Panc1 (cell line): ENCODE results near the gene RASGEF1C.

Experiments
- POLR2AphosphoS5 ChIP-seq: IDR thresholded peaks from 2 replicates; pipeline ENCODE4 v1.6.1; 2012; ENCODE audit warnings: mild to moderate bottlenecking, low read depth, low read length, moderate library complexity
- SIN3A ChIP-seq: IDR thresholded peaks from 2 replicates; pipeline ENCODE4 v1.6.1; 2012; ENCODE audit warnings: low read depth, mild to moderate bottlenecking, low read length, moderate library complexity, borderline replicate concordance; ENCODE audit not compliant: insufficient read depth
- TF ChIP-seq, protein P1 (sequence below): fragments of 450-650 bp; IDR thresholded peaks from 2 replicates; pipeline ENCODE4 v1.5.1; 2017; ENCODE audit warnings: mild to moderate bottlenecking
- TF ChIP-seq, protein P2 (sequence below), 2 experiments: IDR thresholded peaks; 2 replicates each; pipeline ENCODE4 v1.6.1; 2011 to 2012; ENCODE audit warnings: low read depth in 2 of 2, control low read depth in 1 of 2, low read length in 1 of 2, mild to moderate bottlenecking in 1 of 2, moderate library complexity in 1 of 2; ENCODE audit not compliant: insufficient read depth in 1 of 2

DNA sequence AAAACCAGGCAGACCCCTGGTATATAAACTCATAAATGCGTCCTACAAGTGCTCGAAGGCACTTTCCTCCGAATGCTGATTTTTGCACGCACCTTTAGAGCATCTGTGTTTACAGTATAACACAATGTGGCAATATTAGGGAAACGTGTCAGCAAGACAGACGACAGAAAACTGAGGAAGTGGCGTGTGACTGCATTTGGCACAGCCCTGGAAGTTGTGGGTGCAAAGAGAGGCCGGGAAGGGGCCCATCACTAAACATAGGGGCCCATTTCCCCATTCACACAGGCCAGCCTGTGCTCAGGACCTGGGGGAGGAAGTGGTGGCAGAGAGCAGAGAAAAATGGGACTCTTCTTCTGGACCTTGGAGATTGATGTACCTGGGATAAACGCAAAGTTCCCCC lies 48.2 kb downstream of the RASGEF1C start:
- TF ChIP-seq, protein P1, sequence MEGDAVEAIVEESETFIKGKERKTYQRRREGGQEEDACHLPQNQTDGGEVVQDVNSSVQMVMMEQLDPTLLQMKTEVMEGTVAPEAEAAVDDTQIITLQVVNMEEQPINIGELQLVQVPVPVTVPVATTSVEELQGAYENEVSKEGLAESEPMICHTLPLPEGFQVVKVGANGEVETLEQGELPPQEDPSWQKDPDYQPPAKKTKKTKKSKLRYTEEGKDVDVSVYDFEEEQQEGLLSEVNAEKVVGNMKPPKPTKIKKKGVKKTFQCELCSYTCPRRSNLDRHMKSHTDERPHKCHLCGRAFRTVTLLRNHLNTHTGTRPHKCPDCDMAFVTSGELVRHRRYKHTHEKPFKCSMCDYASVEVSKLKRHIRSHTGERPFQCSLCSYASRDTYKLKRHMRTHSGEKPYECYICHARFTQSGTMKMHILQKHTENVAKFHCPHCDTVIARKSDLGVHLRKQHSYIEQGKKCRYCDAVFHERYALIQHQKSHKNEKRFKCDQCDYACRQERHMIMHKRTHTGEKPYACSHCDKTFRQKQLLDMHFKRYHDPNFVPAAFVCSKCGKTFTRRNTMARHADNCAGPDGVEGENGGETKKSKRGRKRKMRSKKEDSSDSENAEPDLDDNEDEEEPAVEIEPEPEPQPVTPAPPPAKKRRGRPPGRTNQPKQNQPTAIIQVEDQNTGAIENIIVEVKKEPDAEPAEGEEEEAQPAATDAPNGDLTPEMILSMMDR, result no peak
- TF ChIP-seq, protein P2, sequence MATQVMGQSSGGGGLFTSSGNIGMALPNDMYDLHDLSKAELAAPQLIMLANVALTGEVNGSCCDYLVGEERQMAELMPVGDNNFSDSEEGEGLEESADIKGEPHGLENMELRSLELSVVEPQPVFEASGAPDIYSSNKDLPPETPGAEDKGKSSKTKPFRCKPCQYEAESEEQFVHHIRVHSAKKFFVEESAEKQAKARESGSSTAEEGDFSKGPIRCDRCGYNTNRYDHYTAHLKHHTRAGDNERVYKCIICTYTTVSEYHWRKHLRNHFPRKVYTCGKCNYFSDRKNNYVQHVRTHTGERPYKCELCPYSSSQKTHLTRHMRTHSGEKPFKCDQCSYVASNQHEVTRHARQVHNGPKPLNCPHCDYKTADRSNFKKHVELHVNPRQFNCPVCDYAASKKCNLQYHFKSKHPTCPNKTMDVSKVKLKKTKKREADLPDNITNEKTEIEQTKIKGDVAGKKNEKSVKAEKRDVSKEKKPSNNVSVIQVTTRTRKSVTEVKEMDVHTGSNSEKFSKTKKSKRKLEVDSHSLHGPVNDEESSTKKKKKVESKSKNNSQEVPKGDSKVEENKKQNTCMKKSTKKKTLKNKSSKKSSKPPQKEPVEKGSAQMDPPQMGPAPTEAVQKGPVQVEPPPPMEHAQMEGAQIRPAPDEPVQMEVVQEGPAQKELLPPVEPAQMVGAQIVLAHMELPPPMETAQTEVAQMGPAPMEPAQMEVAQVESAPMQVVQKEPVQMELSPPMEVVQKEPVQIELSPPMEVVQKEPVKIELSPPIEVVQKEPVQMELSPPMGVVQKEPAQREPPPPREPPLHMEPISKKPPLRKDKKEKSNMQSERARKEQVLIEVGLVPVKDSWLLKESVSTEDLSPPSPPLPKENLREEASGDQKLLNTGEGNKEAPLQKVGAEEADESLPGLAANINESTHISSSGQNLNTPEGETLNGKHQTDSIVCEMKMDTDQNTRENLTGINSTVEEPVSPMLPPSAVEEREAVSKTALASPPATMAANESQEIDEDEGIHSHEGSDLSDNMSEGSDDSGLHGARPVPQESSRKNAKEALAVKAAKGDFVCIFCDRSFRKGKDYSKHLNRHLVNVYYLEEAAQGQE (IDR thresholded peaks at IDR 0.05; ENCODE audit: insufficient read depth in 1 of 2, low read depth in 2 of 2, low read length in 1 of 2), result no peak
- TF ChIP-seq POLR2AphosphoS5 (no peak), SIN3A (no peak)
